HG03469 (cell line): ENCODE data around the gene SNX32.
"Not testable (repeated sequence)": the region's sequence is repeated elsewhere in the genome, so short reads cannot be mapped to it uniquely, and the experiment has no call there.

ENCODE experiments used
- ATAC-seq: cut with Tn5 transposase; IDR thresholded peaks from one replicate; pipeline ENCODE4 v1.9.1; 2021; ENCODE audit warnings: mild to moderate bottlenecking, moderate library complexity, moderate number of reproducible peaks; ENCODE audit not compliant: unreplicated experiment

The SNX32 gene

GRCh38 chr11:65822776-65823528 is 10.8 kb upstream of the SNX32 start:
- no peak for ATAC-seq

- ATAC-seq: no peak
Measured at GRCh38 chr11:65826984-65827735, 6.6 kb upstream of the SNX32 start.

- ATAC-seq: no peak
Measured at GRCh38 chr11:65829459-65829858, 4.3 kb upstream of the SNX32 start.

- ATAC-seq: not testable (repeated sequence)
Measured at GRCh38 chr11:65832231-65832630, 1.5 kb upstream of the SNX32 start.

- ATAC-seq: no peak
Measured at GRCh38 chr11:65834202-65834601, 439 bp downstream of the SNX32 start.

GRCh38 chr11:65842144-65842543 is 8.4 kb downstream of the SNX32 start:
- ATAC-seq: no peak

- ATAC-seq: no peak
Measured at GRCh38 chr11:65843811-65844210, 10.0 kb downstream of the SNX32 start.

GRCh38 chr11:65844231-65844872 is 10.6 kb downstream of the SNX32 start:
- ATAC-seq: no peak

GRCh38 chr11:65847746-65848145 is 14.0 kb downstream of the SNX32 start:
- no peak for ATAC-seq

GRCh38 chr11:65848693-65849092 is 14.9 kb downstream of the SNX32 start:
- ATAC-seq: not testable (repeated sequence)

- ATAC-seq: no peak
Measured at GRCh38 chr11:65849366-65849765, 15.6 kb downstream of the SNX32 start.

- no peak for ATAC-seq
Measured at GRCh38 chr11:65849771-65850216, 16.0 kb downstream of the SNX32 start.

GRCh38 chr11:65850217-65851082 is 16.7 kb downstream of the SNX32 start:
- no peak for ATAC-seq

GRCh38 chr11:65851083-65851579 is 17.4 kb downstream of the SNX32 start:
- ATAC-seq: no peak

- no peak for ATAC-seq
Measured at GRCh38 chr11:65851811-65852507, 18.2 kb downstream of the SNX32 start.

- ATAC-seq: no peak
Measured at GRCh38 chr11:65852508-65853245, 18.9 kb downstream of the SNX32 start.

- no peak for ATAC-seq
Measured at GRCh38 chr11:65853246-65853979, 19.6 kb downstream of the SNX32 start.

- no peak for ATAC-seq
Measured at GRCh38 chr11:65854161-65854592, 20.4 kb downstream of the SNX32 start.
